Right lobe of liver (tissue), 4 donors: ENCODE measurements around the gene TGFBR2.

Experiments used
- CTCF ChIP-seq, 4 donors: fragments of 200-600 bp in 3 of 4; fragments of 450-650 bp in 1 of 4; IDR thresholded peaks; one replicate each; pipeline versions ENCODE4 v1.5.1 to v1.8.0; 2016 to 2022; ENCODE audit warnings: antibody characterized with exemption in 4 of 4, mild to moderate bottlenecking in 2 of 4
- POLR2A ChIP-seq: fragments of 450-650 bp; IDR thresholded peaks from one replicate; pipeline ENCODE4 v1.6.1; 2017; ENCODE audit warnings: antibody characterized with exemption, mild to moderate bottlenecking
- donor health status: DM: no; HTN: no; CAD: no.
- donor health status: DM: no; HTN: no; CAD: no.
- donor health status: DM: no; HTN: yes; CAD: no.

DNA sequence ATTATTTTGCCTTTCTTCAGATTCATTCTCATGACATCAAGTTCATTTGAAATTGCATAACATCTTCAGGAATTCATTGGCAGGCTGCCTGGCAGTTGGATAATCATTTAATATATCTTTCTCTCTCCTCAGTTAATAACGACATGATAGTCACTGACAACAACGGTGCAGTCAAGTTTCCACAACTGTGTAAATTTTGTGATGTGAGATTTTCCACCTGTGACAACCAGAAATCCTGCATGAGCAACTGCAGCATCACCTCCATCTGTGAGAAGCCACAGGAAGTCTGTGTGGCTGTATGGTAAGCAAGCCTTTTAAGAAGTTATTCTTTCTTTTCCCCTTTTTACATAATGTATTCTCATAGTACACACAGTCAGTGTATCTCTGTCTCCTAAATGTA lies 38.2 kb downstream of the TGFBR2 start:
- TF ChIP-seq POLR2A: no peak
- TF ChIP-seq CTCF (IDR thresholded peaks at IDR 0.05): no peak
